ENCODE results near the gene CTBP2. TPM values are rescaled to one million over a fixed set of nuclear protein-coding genes. Genes with fewer than 3 reads are reported as not detected.

Gene CTBP2
- total and polyA plus RNA-seq, 2 donors, result 45.3 to 49.8 TPM

GRCh38 chr10:124957404-124957947 lies 202.9 kb downstream of the CTBP2 start:
- Histone ChIP-seq H3K36me3 (ENCODE audit: insufficient read depth) (no peaks in the 10 kb centered on the region), H3K4me1 (ENCODE audit: insufficient read depth) (no peaks in the 10 kb centered on the region), H3K27ac (ENCODE audit: low read depth) (no peak overlapping the region), H3K4me3 (ENCODE audit: low read depth, low read length) (no peak overlapping the region)
- 86% methylated on average over 7 of the region's 7 CpGs for WGBS
- DNase-seq (ENCODE audit: extremely low spot score), result no peak

GRCh38 chr10:124956764-124957163 lies 203.6 kb downstream of the CTBP2 start:
- Histone ChIP-seq H3K27ac (ENCODE audit: low read depth) (no peak overlapping the region), H3K4me3 (ENCODE audit: low read depth, low read length) (no peak overlapping the region), H3K36me3 (ENCODE audit: insufficient read depth) (no peaks in the 10 kb centered on the region), H3K4me1 (ENCODE audit: insufficient read depth) (no peaks in the 10 kb centered on the region)
- DNase-seq (ENCODE audit: extremely low spot score), result no peak
- 79% methylated on average over 1 of the region's 1 CpG for WGBS

- Histone ChIP-seq H3K27ac (ENCODE audit: low read depth) (no peak overlapping the region), H3K4me1 (ENCODE audit: insufficient read depth) (no peaks in the 10 kb centered on the region), H3K36me3 (ENCODE audit: insufficient read depth) (no peaks in the 10 kb centered on the region), H3K4me3 (ENCODE audit: low read depth, low read length) (no peak overlapping the region)
- 78% methylated on average over 10 of the region's 10 CpGs for WGBS
- DNase-seq (ENCODE audit: extremely low spot score), result no peak
Measured at GRCh38 chr10:124955868-124956267, 204.5 kb downstream of the CTBP2 start.

DNA sequence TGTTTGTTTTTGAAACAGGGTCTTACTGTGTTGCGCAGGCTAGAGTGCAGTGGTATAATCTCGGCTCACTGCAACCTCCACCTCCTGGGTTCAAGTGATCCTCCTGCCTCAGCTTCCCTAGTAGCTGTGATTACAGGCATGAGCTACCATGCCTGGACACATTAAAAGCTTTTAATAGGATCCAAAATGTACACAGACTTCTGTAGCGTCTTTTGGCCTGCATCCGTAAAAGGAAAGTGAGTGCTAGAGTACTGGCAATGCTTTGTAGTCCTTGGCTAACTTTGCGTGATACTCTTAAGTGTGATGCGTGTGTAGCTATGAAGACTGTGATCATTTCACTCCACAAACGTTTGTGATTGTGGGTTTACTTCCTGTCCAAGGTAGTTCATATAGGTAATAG lies 205.1 kb downstream of the CTBP2 start:
- no peak overlapping the region for H3K27ac ChIP-seq (ENCODE audit: low read depth)
- no peak for DNase-seq (ENCODE audit: extremely low spot score)
- WGBS, result 42% methylated on average over 7 of the region's 7 CpGs
- no peaks in the 10 kb centered on the region for H3K36me3 ChIP-seq (ENCODE audit: insufficient read depth)
- H3K4me3 ChIP-seq (ENCODE audit: low read depth, low read length), result no peak overlapping the region
- no peaks in the 10 kb centered on the region for H3K4me1 ChIP-seq (ENCODE audit: insufficient read depth)

DNA sequence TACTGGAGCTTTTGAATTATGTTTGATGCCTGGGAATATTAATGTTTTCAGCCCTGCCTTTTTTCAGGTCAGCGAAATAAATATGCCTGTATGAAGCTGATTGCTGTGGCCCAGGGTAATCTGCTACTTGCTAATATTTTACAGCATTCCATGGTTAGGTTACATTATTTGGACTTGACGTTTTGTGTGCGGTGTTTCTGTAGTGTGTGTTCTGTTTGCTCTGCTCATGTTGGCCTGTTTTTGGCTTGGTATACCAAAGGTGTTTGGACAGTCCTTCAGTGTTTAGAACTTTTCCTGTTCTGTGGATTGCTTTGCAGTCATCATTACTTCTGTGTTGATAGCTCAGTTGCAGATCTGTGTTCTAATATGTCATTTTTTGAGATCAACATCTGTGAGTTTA lies 206.9 kb downstream of the CTBP2 start:
- H3K4me3 ChIP-seq (ENCODE audit: low read depth, low read length), result no peak overlapping the region
- no peaks in the 10 kb centered on the region for H3K4me1 ChIP-seq (ENCODE audit: insufficient read depth)
- no peak overlapping the region for H3K27ac ChIP-seq (ENCODE audit: low read depth)
- WGBS, result 89% methylated on average over 3 of the region's 3 CpGs
- peaks cover 2% of the 10 kb centered on the region for H3K36me3 ChIP-seq (ENCODE audit: insufficient read depth)
- DNase-seq (ENCODE audit: extremely low spot score), result no peak

DNA sequence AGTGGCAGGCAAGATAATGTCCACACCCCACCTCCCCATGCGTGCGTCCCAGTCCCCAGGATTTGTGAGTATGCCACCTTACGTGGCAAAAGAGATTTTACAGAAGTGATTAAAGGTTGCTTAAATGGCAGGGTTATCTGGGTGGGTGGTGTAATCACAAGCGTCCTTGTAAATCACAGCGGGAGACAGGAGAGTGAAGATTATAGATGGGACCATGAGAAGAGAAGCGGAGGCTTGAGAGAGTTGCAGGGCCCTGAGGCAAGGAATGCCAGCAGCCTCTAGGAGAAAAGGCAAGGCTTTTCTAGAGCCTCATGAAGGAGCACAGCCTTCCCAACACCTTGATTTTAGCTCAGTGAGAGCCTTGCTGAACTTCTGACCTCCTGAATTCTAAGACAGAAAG lies 208.2 kb downstream of the CTBP2 start:
- peaks cover 2% of the 10 kb centered on the region for H3K36me3 ChIP-seq (ENCODE audit: insufficient read depth)
- no peak overlapping the region for H3K27ac ChIP-seq (ENCODE audit: low read depth)
- no peak for DNase-seq (ENCODE audit: extremely low spot score)
- no peaks in the 10 kb centered on the region for H3K4me1 ChIP-seq (ENCODE audit: insufficient read depth)
- H3K4me3 ChIP-seq (ENCODE audit: low read depth, low read length), result no peak overlapping the region
- WGBS, result 90% methylated on average over 6 of the region's 6 CpGs

DNA sequence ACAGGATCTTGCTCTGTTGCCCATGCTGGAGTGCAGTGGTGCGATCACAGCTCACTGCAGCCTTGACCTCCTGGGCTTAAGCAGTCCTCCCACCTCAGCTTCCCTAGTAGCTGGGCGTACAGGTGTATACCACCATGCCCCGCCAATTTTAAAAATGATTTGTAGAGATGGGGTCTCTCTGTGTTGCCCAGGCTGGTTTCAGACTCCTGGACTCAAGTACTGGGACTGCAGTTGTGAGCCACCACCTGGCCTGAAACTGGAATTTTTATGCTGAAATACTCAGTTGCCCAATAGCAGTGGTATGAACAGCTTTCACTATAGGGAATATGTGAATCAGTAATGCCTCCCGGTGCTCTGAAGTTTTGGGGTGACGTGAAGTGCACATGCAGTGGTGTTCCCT lies 210.8 kb downstream of the CTBP2 start:
- WGBS, result 97% methylated on average over 5 of the region's 5 CpGs
- H3K4me1 ChIP-seq (ENCODE audit: insufficient read depth), result no peaks in the 10 kb centered on the region

DNA sequence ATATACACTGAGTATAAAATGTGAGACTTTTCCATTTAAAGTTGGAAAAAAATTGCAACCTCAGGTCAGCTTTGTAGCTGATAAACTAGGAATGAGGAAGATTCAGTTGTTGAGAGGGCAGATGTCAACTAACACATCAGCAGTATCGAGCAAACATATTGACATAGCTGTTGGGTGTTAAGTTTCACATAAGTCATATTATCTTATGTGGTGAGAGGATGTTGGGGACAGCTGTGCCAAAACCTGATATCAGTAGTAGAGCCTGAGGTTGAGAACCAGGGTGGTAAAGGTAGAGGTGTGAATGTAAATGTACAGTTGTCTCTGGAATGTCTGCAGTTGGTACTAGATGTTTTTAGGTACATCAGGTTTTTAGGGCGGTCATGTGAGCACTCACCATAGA lies 213.4 kb downstream of the CTBP2 start:
- Histone ChIP-seq H3K27ac (ENCODE audit: low read depth) (no peak overlapping the region), H3K4me1 (ENCODE audit: insufficient read depth) (no peaks in the 10 kb centered on the region), H3K4me3 (ENCODE audit: low read depth, low read length) (no peak overlapping the region), H3K36me3 (ENCODE audit: insufficient read depth) (peaks cover 4% of the 10 kb centered on the region)
- 68% methylated on average over 2 of the region's 2 CpGs for WGBS
- no peak for DNase-seq (ENCODE audit: extremely low spot score)

More for the DNA sequence above, 210.8 kb downstream of the CTBP2 start:
- peaks cover 4% of the 10 kb centered on the region for H3K36me3 ChIP-seq (ENCODE audit: insufficient read depth)
- H3K27ac ChIP-seq (ENCODE audit: low read depth), result no peak overlapping the region
- no peak overlapping the region for H3K4me3 ChIP-seq (ENCODE audit: low read depth, low read length)
- DNase-seq (ENCODE audit: extremely low spot score), result no peak

GRCh38 chr10:124944982-124945381 lies 215.4 kb downstream of the CTBP2 start:
- no peak overlapping the region for H3K4me3 ChIP-seq (ENCODE audit: low read depth, low read length)
- no peak overlapping the region for H3K27ac ChIP-seq (ENCODE audit: low read depth)
- H3K36me3 ChIP-seq (ENCODE audit: insufficient read depth), result peaks cover 4% of the 10 kb centered on the region
- no peaks in the 10 kb centered on the region for H3K4me1 ChIP-seq (ENCODE audit: insufficient read depth)
- WGBS, result 63% methylated on average over 2 of the region's 2 CpGs
- DNase-seq (ENCODE audit: extremely low spot score), result no peak

- DNase-seq (ENCODE audit: extremely low spot score), result no peak
- peak overlapping the region; percentile 5 for H3K27ac ChIP-seq (ENCODE audit: low read depth)
- no peak overlapping the region for H3K4me3 ChIP-seq (ENCODE audit: low read depth, low read length)
- no peaks in the 10 kb centered on the region for H3K4me1 ChIP-seq (ENCODE audit: insufficient read depth)
- H3K36me3 ChIP-seq (ENCODE audit: insufficient read depth), result peaks cover 2% of the 10 kb centered on the region
- 67% methylated on average over 9 of the region's 9 CpGs for WGBS
Measured at GRCh38 chr10:124943301-124944092, 216.9 kb downstream of the CTBP2 start.

GRCh38 chr10:124942317-124943169 lies 217.8 kb downstream of the CTBP2 start:
- WGBS, result 68% methylated on average over 11 of the region's 11 CpGs
- H3K4me1 ChIP-seq (ENCODE audit: insufficient read depth), result no peaks in the 10 kb centered on the region
- DNase-seq (ENCODE audit: extremely low spot score), result no peak
- no peak overlapping the region for H3K4me3 ChIP-seq (ENCODE audit: low read depth, low read length)
- H3K27ac ChIP-seq (ENCODE audit: low read depth), result peak overlapping the region; percentile 5
- peaks cover 2% of the 10 kb centered on the region for H3K36me3 ChIP-seq (ENCODE audit: insufficient read depth)

GRCh38 chr10:124941823-124942222 lies 218.5 kb downstream of the CTBP2 start, which contains the start of gene ZRANB1:
ZRANB1 (plus strand) TSS chr10:124942123; CDS start chr10:124942494, 371 bp downstream.
- H3K4me1 ChIP-seq (ENCODE audit: insufficient read depth), result no peaks in the 10 kb centered on the region
- DNase-seq (ENCODE audit: extremely low spot score), result no peak
- no peak within 1 kb of the TSS for H3K4me3 ChIP-seq (ENCODE audit: low read depth, low read length)
- peaks cover 2% of the 10 kb centered on the region for H3K36me3 ChIP-seq (ENCODE audit: insufficient read depth)
- no peak within 1 kb of the TSS for H3K27ac ChIP-seq (ENCODE audit: low read depth)
- WGBS, result 85% methylated on average over 4 of the region's 4 CpGs

DNA sequence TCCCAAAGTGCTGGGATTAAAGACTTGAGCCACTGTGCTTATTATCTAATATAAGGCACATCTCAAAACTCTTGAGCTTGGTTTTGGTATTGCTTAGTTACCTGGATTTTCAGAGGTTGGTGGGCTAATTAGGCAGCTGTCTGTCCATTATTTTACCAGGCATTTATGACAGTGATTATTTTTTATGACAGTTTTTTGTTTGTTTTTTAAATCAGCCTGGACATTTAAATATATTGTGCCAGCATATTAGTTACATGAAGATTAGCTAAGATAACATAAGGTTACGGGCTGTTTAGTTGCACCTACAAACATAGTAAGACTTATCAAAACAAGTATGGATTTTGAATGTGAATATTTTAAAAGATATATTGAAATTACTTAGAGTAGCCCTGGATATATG lies 221.1 kb downstream of the CTBP2 start:
- Histone ChIP-seq H3K4me1 (ENCODE audit: insufficient read depth) (no peaks in the 10 kb centered on the region), H3K4me3 (ENCODE audit: low read depth, low read length) (no peak overlapping the region), H3K36me3 (ENCODE audit: insufficient read depth) (no peaks in the 10 kb centered on the region), H3K27ac (ENCODE audit: low read depth) (no peak overlapping the region)
- no peak for DNase-seq (ENCODE audit: extremely low spot score)
- WGBS, result 95% methylated on average over 1 of the region's 1 CpG

- Histone ChIP-seq H3K4me1 (ENCODE audit: insufficient read depth) (no peaks in the 10 kb centered on the region), H3K36me3 (ENCODE audit: insufficient read depth) (no peaks in the 10 kb centered on the region), H3K4me3 (ENCODE audit: low read depth, low read length) (no peak overlapping the region), H3K27ac (ENCODE audit: low read depth) (no peak overlapping the region)
- no peak for DNase-seq (ENCODE audit: extremely low spot score)
- WGBS, result 88% methylated on average over 7 of the region's 7 CpGs
Measured at GRCh38 chr10:124936813-124937212, 223.6 kb downstream of the CTBP2 start.

All from urinary bladder (tissue), 4 donors.